Left ventricle myocardium superior (tissue), 1 donor: ENCODE results near the gene TC2N. TPM values are rescaled to one million over a fixed set of nuclear protein-coding genes. Genes with fewer than 3 reads are reported as not detected.
"Not testable (repeated sequence)": the region's sequence is repeated elsewhere in the genome, so short reads cannot be mapped to it uniquely, and the experiment has no call there.

Experiments
- ATAC-seq: fragments of 200-7000 bp; cut with Tn5 transposase; one replicate; pipeline ENCODE4 v1.9.1; 2020; ENCODE audit warnings: mild to moderate bottlenecking, moderate library complexity
- DNase-seq: peaks from one replicate; pipeline ENCODE4 v3.0.0-alpha.2; 2020
- intact Hi-C: fragments of 100-400 bp; cut with micrococcal nuclease; formaldehyde crosslinking; loops from one replicate; pipeline ENCODE4 v1.11.0; 2022
- long read RNA-seq: library from polyadenylated mRNA; unstranded; transcript quantifications from one replicate; pipeline ENCODE4 v2.0.0, GENCODE V29; 2021
- total RNA-seq: library from RNA; stranded (reverse); fragmentation: NEBNext Ultra II Directional; extraction: Animal tissue kit (Norgen Biotek cat#: 25700); gene quantifications from one replicate; pipeline ENCODE4 v1.2.1, GENCODE V29; 2021
- donor health status: DM: no; HTN: yes; CAD: no; lungs with severe emphysema.

TC2N gene
- total RNA-seq, result 9.2 TPM
- long read RNA-seq, full-length matches to known transcripts, result 2 of 3 reads
- long read RNA-seq, partial matches to known transcripts, result 0 of 3 reads
- long read RNA-seq, other reads (novel, unspliced or antisense), result 1 of 3 reads

DNA sequence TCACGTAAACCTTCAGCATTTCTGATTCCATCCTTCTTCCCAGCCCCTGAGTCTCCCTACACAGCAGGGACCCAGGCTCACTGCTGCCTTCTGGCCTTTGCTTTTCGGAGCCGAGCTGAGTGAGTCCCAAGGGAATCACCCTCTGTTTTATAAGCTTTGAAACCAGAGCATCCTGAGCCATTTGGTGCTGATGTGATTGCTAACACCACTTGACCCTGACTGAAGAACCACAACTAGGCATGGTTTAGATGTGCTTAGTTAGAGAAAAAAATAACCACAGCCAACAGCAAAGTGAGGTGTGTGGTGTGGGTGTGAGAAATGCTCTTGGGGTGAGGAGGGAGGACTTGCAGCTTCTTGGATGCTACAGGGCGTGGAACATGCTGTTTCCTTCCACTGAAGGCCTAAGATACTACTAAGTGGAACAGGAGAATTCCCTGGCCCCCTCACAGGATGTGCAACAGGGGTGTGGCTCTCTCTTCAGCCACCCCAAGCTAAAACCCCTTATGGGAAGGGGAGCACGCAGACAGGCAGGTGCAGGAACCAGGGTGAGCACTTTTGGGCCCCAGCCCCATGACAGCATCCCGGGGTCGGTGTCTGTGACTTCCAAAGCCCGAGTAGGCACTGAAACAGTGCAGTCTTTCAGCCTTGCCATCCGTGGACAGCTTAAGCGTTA, at the start of gene TC2N:
TSS of gene TC2N (minus strand) at position 221 of the 673 bp plus-strand sequence. CDS start 53,767 bp downstream, outside the sequence.
- DNase-seq (no peak), ATAC-seq (no peak)
- intact Hi-C loops, result no loop called here

DNA sequence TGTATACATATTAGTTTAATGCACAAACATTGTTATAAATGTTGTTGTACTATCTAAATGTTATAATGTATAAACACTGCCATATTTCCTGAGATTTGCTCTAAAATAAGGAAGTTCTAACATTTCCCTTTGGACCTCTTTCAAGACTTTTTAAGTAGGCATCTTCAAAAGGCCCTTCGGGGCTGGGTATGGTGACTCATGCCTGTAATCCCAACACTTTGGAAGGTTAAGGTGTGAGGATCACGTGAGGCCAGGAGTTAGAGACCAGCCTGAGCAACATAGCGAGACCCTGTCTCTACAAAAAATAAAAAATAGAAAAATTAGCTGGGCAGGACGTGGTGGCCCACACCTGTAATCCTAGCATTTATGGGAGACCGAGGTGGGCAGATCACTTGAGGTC, 44.7 kb upstream of the TC2N start:
- DNase-seq (no peak), ATAC-seq (no peak)
- intact Hi-C loops, result no loop called here

DNA sequence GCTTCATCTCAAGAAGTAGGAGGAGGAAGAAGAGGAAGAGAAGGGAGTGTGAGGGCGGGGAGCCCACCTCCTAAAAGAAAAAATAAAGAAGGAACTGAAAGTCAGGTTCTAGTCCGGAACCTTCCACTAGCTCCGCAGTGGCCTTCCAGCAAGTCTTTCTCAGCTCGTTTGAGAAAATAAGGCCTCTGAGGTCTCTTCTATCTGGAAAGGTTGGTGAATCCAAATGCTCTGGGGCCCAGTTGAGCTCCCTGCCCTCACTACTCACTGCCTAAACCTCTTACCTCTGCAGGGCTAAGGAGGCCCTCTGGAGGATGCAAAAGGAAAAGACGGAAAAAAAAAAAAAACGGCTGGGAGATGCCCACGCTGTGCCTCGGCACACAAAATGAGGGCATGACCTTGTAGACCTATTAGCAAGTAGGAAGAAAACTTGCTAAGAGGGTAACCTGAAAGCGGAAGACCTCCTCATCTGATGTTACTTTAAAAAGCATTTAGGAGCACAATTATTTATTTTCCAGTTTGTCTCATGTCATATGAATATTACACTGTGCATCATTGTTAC, 44.2 kb upstream of the TC2N start:
- no peak for DNase-seq
- intact Hi-C loops, result no loop called here
- ATAC-seq, result peak; percentile 73

DNA sequence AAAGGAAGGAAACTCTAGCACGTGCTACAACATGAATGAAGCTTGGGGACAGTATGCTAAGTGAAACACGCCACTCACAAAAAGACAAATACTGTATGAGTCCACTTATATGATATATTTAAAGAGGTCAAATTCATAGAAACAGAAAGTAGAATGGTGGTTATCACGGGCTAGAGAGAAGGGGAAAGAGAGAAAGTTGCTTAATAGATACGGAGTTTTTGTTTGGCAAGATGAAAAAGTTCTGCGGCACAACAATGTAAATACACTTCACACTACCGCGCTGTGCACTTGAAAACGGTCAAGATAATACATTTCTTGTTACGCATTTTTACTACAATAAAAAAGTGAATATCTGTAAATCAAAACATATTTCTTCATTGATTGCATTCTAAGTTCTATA, 42.9 kb upstream of the TC2N start:
- intact Hi-C loops, result no loop called here
- ATAC-seq, result no peak
- DNase-seq, result no peak

DNA sequence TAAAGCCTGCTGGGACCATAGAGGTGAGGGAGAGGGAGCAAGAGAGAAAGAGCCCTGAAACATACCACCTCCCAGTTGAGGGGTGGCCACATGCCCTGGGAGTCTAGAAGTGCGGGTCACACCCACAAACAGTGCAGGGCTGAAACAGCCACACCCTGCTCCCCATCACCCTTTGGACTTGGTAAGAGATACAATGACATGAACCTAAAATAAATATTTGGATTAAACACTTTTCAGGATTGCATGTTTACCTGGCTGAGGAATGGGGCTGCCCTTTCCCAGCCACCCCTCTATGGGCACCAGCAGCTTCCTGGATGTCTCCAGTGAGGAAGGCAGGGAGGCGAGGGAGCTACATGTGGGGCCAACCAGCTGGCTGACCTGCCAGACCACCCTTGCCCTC, 39.0 kb upstream of the TC2N start:
- DNase-seq, result no peak
- ATAC-seq, result no peak
- intact Hi-C loops, result no loop called here

DNA sequence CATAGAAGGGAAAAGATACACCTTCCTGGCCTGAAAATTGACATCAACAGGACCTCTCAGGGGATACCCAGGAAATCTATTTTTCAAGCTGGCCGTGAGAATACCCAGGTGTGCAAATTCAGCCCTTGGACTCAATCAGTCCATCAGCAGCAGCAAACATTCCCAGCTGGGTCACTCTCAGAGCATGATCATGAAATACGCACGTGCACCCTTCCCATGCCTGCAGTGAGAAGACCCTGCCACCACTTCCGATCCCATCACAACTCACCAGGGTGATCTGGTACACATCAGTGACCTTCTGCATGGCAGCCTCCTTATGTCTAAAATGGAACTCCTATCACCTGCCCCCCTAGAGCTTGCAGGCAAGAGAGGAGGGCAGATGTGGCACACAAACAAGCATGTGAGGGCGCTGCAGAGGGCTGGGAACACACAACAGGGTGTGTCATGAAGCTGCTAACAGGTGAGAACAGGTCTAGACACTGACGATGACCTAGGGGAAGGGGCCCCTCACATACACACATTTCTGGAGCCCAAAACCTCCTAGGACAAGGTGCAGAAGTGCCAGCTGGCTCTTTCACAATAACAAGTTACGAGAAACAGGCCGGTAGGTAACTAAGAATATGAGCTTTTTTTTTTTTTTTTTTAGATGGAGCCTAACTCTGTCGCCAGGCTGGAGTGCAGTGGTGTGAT, 37.8 kb upstream of the TC2N start:
- DNase-seq, result no peak
- no peak for ATAC-seq
- intact Hi-C loops, result no loop called here

DNA sequence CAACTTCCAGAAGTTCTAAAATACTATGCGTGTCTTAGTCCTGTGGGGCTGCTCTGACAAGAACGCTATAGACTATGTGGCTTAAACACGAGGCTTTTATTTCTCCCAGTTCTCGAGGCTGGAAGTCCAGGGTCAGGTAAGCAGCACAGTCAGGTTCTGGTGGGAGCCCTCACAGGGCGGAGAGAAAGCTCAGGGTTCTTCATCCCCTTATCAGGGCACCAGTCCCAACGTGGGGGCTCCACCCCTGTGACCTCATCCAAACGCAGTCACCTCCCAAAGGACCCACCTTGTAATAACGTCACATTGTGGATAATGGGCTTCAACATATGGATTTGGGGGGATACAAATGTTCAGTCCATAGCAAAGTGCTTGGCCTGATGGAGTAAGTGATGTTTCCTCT, 37.1 kb upstream of the TC2N start:
- intact Hi-C loops, result no loop called here
- DNase-seq (no peak), ATAC-seq (no peak)

DNA sequence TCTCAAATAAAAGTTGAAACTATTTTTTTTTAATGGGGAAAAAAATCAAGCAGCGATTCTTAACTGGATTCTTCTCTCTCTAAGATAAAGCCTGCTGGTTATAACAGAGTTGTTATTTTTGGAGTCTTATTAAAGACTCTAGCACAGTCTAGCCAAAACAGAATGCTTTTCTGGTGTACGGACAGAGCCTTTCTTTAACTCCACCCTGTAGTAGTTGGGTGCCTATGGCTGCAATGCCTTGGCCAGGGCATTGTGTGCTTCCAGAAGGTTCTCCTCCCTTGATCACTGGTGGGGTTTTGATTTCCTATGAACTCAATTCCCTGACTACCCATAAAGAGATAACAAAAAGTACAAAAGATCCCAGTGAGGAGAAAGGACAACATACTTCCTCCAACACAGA, 35.7 kb upstream of the TC2N start:
- peak; percentile 66 for ATAC-seq
- DNase-seq, result no peak
- intact Hi-C loops, result no loop called here

DNA sequence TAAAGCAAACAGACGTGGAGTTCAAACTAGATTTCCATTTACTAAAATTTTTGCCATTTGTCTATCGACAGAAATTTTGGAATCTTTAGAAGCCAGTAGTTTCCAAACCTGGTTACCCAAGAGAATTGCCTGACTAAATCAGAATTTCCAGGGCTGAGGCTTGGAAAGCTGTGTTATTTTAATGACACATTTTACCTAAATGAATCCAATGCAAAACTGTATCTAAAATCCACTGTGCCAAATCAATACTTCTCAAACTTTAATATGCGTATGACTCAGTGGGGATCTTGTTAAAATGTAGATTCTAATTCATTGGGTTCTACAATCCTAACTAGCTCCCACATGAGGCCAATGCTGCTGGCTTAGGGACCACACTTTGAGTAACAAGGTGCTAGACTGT, 35.0 kb upstream of the TC2N start:
- intact Hi-C loops, result no loop called here
- DNase-seq, result no peak
- no peak for ATAC-seq

DNA sequence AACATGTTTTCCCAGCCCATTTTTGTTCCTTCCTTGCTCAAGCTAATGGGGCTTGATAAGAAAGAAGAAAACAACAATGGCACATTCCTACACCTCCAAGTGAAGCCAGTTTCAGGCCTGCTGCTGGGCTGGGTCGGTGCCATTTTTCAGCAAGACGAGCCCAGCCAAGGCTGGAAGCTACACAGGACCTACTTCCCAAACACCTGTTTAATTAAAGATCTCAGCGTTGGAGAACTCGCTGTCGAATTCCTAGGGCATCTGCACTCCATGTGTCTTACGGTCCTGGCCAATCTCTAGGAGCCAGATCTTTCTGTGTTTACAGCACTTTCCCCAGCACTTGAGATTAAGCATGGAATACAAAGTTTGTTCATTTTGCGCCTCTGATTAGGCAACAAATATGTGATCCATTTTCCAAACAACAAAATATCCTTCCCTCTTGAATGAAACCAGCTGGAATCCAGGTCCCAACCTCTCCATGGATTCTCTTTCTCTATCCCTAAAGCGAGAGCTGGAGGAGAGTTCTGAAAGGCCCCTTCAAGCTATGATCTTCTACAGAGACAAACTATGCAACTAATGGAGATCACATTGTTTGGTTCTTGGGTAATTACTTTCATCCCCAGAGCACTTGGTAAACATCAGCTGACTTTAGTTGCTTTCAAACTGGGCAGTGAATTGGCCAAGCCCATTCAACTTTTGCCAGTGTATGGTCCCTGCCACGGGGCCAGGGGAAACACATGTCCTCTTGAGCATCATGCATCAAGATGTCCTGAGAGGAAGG, 34.3 kb upstream of the TC2N start:
- ATAC-seq (peak; percentile 75), DNase-seq (peak; percentile 69)
- intact Hi-C loops, result no loop called here

DNA sequence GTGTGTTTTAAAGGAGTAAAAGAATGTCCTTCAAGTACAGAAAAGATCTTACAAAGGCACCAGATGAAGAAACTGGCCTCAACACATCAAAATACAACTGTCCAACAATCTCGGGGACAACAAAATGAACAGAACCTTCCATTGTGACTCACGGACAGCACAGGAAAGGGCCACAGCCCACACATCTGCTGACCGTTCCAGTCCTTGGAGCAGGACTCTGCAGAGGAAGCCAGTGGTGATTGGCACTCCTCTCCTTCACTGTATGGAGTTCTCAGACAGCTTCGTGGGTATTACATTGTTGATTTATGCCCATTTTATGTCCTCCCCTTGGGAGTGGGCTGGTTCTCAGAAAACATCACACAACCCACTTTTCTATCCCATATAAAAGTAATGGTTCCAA, 32.5 kb upstream of the TC2N start:
- DNase-seq, result no peak
- intact Hi-C loops, result no loop called here
- no peak for ATAC-seq

DNA sequence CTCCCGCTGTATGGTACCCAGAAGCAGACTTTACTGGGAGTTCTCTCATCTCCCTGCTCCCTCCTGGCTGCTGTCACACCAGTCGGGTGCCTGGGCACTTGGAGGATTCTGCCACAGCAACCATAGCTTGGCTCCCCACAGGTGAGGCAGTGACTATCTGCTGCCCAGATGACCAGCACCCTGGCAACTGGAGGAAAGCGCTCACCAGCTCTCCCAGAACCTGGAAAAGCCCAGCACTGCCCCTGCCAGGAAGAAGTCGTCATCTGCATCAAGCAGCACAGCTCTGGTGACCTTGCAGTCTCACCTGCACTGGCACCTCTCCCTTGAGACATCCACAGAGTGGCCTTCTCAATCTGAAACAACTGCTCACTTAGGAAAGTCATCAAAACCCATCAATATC, 31.9 kb upstream of the TC2N start:
- intact Hi-C loops, result no loop called here
- DNase-seq, result no peak
- no peak for ATAC-seq

DNA sequence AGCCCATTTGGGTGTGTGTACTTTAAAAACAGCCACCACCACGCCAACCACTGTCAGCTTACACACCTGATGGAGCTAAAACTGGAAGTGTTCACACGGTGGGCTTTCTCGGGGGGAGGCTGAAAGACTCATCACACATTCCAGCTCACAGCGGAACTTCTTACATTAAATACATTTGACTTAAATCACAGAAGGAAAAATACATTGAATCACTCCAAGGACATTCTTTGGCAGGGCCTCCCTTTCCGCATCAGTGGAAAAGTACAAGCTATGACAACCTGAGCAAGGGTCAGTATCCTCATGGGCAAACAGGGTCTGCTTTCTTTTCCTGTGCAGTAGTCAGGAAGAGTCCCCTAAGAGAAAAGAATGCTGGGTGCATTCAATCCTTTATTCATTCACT, 31.0 kb upstream of the TC2N start:
- DNase-seq, result no peak
- ATAC-seq, result no peak
- intact Hi-C loops, result no loop called here

DNA sequence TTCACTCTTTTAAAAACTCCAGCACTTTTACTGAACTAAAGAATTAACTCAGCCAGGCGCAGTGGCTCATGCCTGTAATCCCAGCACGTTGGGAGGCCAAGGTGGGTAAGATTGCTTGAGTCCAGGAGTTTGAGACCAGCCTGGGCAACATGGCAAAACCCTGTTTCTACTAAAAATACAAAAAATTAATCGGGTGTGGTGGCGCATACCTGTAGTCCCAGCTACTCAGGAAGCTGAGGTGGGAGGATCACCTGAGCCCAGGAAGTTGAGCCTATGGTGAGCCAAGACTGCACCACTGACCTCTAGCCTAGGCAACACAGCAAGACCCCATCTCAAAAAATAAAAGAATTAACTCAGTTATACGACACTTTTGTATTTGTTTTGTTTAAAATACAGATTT, 30.4 kb upstream of the TC2N start:
- ATAC-seq, intact Hi-C loops, DNase-seq: not testable (repeated sequence)

DNA sequence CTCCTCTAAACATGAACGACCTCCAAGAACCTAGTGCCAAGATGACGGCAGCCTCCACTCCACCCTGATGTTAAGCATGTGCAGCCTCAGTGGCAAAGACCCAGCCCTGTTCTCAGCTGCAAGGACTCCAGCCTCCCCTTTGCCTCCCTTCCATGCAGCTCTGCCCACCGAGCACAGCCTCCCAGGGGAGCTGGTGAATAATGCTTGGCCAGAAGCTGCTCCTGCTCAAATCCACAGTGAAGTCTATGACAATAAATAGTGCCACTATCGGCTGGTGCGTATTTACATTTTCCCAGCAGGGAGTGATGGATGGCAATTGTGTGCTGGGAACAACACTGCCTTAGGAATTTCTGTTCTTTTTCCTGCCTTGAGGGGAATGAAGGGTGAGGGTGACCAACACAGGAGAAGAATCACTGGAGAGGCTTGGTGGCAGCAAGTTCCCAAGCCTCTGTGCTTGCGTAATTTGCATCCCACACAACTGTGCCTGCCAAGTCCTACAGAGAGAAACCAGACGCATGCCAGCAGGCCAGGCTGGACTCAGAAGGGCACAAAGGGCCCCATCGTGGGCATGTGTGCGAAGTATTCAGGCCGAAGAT, 29.9 kb upstream of the TC2N start:
- intact Hi-C loops, result no loop called here
- ATAC-seq, result peak; percentile 66
- peak; percentile 71 for DNase-seq

DNA sequence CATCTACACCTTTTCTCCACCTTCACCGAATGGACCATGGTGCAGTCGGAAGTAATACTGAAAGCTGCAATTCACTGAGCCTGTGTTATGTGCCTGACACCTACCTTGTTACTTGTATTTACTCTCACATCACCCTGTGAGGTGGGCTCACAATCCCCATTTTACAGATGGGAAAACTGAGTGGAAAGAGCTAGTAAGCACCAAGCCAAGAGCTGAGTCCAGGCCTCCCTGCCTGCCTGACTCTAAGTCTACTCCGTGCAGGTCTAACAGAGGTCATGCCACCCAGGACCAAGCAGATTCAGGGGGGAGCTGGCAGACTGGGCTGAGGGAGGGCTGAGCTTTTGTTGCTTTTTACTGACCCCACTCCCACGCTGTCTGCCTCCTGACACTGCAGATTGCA, 29.1 kb upstream of the TC2N start:
- intact Hi-C loops, result no loop called here
- no peak for ATAC-seq
- DNase-seq, result no peak

DNA sequence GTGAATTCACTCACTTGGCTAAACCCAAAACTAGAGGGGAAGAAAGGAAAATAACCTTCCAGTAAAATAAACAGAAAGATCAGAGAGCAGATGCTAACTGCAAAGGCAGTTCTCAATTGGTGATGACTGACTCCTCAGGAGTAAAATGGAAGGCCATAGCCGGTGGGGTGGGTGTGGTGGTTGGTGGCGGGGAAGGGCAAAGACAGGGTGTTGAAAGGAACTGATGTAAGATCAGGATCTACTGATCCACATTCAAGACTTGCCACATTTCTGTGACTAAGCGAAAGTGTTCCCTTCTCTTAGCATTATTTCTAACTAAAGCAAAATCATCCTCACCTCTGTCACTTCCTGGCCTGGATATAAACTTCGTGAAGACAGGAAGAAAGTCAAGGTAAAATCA, 26.3 kb upstream of the TC2N start:
- no peak for ATAC-seq
- intact Hi-C loops, result no loop called here

DNA sequence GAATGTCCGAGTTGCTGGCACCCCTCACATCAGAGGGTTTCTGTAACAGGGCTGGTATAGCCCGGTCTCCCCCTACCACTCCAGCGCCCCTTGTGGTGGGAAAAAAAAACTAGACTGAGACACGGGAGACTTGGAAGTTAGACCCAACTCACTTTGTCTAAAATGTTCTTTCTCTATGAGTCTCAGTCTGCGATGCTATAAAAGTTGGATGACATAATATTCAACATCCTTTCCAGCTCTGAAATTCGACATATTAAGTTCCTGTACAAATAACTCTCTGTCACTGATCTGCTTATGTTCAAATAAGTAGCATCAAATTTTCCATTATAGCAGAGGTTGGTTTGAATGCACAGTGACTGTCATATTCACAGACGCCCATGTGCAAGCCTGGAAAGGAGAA, 25.7 kb upstream of the TC2N start:
- intact Hi-C loops, result no loop called here
- ATAC-seq (no peak), DNase-seq (no peak)

More for the DNA sequence above, 26.3 kb upstream of the TC2N start:
- DNase-seq, result no peak

DNA sequence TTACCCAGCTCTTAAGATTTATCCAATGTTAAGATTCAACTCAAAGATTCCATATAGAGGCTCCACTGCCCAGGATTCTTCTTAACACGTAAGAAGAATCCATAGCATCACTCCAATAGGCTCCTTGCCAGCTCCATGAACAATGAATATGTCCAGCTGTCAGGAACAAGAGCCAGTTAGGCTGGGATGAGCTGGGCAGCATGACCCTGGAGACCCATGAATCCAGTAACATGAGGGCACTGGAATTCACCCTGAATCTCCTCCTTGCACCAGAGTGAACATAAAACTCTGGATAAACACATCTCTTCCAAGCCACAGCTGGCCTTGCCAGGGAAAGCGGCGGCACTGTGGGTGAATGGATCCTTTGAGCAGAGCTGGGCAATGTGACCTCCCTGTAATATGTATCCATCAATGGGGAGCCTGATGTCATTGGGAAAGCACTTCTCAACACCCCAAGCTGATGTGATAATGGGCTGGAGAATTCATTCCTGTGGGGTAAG, 24.4 kb upstream of the TC2N start:
- ATAC-seq (peak; percentile 31), DNase-seq (no peak)
- intact Hi-C loops, result no loop called here
